GM21528 (cell line): Measurements from ENCODE around the gene STT3B.

Experiments used
- ATAC-seq: cut with Tn5 transposase; IDR thresholded peaks from one replicate; pipeline ENCODE4 v1.9.1; 2021; ENCODE audit warnings: mild to moderate bottlenecking, moderate library complexity; ENCODE audit not compliant: unreplicated experiment, low FRiP score

Gene STT3B

DNA sequence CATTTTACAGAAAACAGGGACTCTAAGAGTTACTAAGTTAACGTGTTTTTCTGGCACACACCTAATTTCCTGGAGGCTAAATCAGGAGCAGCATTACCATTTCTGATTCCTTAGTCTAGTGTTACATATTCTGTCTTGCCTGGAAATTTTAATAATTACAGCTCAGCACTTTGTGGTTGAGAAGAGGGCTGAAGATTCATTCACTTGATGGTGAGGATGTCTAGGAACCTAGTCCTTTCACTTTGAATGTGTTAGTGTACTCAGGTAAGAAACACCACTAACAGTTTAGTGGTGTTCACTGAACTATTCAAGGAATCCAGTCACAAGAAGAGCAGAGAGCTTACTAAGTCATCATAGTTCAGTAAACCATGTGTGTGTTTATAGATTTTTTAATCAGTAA is 102.8 kb downstream of the STT3B start:
- ATAC-seq: no peak

DNA sequence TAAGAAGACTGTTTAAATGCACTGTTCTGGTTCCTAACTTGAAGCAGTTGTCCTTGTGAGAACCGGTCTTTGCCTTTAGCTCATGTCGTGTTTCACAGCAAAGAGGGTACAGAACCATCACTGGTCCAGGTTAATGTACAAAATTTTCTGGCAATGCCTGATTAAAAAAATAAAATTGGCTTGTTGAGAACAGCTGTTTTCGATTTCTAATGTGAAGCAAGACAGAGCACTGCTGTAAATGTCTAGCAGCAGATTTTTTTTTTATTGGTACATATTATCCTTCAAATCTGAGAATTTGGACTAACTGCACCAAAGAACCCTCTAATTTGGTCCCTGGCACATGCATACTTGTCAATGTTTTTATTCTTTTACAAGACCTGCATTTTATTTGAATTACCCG is 103.3 kb downstream of the STT3B start:
- no peak for ATAC-seq

DNA sequence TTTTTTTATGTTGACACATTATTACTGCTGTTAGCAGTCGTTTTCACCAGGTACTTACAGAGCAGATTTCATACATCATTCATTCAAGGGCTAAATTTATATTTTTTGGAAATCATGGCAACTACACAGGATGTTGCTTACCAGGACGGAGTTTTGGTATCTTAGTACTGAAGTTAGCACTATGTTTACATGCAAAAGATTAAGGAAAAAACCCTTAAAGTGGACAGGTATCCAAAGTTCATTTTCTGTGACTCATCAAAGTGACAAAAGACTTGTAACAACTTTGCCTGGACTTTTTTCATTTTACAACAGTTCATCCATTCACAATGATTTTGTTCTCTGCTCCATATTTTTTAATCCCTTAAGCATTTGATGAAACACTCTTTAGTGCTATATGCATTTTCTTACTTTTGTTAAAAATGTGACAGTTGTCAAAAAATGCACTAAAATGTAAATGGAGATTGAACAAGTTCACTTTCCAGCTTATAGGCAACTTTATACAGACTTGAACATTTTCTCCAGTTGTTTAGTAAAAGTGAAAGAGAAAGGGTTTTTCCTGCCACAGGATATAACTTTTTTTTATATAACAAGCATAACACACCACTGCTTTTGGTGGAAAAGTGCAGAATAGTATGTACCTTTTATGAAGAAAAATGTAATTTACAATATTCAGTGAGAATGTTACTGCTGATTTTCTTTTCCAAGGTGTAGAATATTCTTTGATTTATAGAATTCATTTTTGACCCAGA is 104.1 kb downstream of the STT3B start:
- ATAC-seq: no peak

DNA sequence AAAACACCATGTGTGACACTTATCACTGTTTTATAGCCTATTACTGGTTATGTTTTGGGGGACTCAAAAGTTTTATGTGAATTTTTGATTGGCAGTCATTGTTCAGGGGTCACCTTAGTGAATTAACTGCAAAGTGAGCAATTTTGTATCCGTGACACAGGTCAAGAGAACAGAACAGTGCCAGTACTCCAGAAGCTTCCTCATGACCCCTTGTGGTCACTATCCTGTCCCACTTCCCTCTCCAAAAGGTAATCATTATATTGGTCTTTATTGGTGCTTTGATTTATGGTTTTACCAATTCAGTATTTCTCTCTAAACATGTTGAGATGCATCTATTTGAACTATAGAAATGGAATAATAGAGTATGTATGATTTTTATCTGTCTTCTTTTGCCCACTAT is 107.1 kb downstream of the STT3B start:
- no peak for ATAC-seq

DNA sequence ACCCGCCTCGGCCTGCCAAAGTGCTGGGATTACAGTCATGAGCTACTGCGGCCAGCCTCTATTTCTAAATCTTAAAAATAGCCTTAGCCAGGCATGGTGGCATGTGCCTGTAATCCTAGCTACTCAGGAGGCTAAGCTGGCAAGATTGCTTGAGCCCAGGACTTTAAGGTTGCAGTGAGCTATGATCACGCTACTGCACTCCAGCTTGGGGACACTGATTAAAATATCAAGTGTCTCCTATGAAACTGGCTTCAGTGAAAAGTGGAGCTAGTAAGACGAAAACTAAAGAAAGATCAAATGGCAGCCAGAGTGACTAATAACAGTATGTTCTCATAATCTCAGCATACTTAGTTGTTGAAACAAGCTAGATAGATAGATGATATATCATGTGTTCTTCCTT is 112.5 kb downstream of the STT3B start:
- ATAC-seq: no peak

DNA sequence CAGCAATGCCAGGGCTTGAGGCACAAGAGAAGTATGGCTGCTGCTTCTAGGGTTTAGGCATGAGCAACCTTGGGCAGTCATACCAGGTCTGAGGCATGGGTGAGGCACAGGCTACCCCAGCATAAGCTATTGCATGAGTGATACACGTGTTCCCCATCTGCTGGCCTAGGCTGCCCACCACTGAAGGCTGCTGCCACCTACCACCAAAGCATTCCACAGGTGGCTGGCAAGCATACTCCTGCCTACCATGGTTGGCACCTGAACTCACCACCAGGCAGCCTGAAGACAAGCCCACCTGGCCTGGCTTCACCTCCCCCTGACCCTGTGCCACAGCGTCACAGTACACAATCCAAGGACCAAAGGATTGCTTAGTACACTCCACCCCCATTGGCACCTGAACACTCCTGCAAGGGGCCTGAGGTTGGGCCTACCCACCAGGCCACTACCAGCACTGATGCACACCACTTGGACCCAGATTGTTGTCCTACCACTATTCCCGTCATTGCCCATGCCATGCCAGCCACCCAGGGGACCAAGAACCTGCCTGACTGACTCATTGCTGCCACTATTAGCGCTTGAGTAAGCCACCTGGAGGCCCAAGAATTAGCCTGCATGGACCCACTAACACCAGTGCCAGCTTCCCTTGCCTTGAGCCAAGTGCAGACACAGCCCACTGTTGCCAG is 115.7 kb downstream of the STT3B start:
- no peak for ATAC-seq

DNA sequence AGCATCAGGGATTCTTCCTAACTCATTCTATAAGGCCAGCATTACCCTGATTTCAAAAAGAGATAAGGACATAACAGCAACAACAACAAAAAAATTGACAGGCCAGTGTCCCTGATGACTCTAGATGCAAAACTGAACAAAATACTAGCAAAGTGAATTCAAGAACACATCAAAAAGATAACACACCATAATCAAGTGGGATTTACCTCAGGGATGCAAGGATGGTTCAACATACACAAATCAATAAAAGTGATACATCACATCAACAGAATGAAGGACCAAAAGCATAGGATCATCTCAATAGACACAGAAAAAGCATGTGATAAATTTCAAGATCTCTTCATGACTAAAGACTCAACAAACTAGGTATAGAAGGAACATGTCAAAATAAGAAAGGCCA is 119.6 kb downstream of the STT3B start:
- no peak for ATAC-seq

DNA sequence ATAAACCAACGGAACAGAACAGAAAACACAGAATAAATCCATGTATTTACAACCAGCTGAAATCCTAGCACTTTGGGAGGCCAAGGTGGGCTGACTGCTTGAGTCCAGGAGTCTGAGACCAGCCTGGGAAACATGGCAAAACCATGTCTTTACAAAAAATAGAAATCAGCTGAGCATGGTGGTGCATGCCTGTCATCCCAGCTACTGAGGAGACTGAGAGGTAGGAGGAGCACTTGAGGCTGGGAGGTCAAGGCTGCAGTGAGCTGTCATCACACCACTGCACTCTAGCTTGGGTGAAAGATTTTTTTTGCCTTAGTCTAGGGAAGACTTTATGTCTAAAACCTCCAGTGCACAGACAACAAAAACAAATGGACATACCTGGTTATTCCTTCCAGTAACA is 120.7 kb downstream of the STT3B start:
- ATAC-seq: no peak

DNA sequence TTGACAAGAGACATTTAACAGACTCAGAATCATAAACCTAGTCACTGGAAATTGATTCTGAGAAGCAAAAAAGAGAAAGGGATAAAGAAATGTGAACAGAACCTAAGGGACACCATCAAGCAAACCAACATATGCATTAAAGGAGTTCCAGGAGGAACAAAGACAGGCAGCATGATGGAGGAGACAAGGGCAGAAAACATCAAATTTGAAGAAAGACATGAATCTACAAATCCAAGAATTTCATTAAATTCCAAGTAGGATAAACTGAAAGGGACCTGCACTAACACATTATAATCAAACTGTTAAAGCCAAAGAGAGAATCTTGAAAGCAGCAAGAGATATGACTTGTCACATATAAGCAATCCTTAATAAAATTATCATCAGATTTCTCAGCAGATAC is 122.3 kb downstream of the STT3B start:
- ATAC-seq: no peak

DNA sequence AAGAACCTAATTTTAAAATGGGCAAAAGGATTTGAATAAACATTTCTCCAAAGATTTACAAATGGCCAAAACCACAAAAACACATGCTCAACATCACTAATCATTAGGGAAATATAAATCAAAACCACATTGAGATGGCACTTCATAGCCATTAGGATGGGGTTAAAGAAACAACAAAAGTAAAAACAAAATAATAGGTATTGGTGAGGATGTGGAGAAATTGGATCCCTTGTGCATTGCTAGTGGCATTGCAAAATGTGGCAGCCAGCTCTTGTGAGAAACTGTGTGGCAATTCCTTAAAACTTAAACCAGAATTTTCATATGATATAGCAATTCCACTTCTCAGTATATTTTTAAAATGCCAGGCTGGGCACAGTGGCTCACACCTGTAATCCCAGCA is 126.5 kb downstream of the STT3B start:
- ATAC-seq: no peak

DNA sequence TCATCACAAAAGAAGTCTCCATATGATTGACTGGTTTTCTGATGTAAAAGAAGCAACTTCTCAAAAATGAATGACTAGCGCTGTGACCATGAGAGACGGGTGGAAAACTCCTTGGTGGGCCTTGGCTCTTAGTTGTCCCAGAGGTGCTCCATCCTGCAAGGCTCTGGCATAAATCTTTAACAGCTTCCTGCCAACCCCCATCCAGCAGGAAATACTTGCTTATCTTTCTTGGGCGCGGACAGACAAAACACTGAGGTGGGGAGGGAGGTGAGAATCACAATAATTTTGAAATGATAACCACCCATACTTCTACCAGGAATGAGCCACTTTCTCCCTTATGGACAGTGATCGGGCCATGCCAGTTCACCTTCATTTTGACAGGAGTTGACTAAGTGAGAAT is 128.6 kb downstream of the STT3B start:
- no peak for ATAC-seq

DNA sequence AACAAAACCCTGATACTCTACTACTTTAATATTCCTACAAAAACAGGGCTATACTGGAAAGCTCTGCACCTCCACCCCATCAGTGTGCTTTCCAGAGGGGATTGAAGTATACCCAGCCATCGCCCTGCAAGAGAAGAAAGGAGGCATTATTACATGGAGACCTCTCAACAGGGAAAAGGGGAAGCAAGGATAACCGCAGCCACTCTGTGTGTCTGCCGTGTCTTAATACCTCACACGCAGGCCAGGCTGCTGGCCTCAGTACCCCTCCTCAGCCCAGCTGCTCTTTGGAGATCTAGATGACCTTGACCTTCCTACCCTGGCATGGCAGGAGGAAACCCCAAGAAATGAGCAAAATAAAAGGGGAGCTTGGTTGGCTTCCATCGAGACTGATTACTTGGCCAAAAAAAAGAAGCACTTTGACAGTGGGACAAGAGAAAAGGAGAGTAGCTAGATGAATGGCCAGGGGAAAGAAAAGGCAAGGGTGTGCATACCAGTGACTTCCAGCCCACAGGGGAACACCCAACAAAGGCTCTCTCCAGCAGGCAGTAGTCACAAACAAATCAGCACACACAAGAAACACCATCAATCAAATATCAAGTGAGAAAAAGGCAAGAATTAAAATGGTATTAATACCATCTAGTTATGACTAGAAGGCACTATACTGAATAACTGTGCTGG is 129.4 kb downstream of the STT3B start:
- ATAC-seq: no peak

DNA sequence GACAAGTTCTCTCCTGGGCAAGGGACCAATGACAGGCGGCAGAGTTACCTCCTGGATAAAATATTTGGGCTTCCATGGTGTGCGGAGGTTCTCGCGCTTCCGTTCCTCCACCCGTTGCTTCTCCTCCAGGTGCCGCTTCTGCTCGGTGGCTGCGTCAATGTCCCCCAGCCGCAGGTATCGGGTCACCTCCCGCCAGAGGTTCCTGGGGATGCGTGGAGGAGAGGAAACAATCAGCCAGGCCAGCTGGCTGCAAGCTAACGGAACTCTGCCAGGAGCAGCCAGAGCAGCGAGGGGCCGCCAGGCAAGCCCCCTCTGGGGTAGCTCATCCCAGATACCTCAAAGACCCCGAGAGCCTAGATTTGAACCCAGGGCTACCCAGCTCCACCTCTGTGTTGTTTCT is 131.3 kb downstream of the STT3B start:
- ATAC-seq: no peak

DNA sequence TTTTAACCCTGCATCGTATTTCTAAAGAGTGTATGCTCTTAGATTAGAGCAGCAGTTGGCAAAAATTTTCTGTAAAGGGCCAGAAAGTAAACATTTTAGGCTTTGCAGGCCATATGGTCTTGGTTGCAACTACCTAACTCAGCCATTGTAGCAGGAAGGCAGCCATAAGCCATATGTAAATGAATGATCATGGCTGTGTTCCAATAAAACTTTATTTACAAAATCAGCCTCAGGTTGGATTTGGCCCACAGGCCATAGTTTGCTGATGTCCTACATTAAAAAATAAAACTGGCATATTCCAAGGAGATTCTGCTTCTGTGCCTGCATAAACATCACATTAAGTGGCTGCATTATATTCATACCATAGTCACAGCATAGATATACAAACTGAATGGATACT is 134.9 kb downstream of the STT3B start:
- no peak for ATAC-seq

DNA sequence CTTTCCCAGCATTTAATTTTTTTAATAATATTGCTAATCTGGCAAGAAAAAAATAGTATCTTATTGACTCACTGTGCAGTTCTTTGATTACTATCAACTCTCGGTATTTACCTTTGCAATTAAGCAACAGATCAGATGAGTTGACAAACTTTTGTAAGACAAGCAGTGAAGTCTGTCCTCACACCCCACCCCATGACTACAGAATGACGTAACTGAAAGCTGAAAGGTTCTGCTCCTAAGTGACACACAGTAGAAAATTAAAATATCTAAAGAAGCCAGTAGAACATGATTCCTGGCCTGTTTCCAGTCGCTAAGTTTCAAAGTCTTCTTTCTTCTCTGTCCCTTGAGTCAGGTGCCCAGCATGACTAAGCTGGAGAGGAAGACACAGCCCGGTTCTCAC is 135.5 kb downstream of the STT3B start:
- no peak for ATAC-seq

DNA sequence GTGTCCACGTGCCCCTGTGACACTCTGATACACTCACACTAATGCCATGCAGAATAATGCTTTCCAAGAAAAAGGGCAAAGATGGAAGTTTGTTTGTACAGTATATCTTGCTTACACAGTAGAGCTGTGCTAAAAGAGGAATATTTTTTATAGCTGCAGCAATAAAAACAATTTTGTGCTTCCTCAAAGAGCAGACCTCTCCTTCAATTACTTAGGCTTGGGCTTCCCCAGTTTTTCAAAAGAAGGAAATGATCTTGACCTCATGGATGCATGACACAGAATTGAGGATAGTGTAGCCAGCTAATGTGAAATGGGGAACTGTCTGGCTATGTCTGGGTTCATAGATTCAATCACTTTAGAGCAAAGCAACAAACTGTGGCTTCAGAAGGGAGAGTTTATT is 137.4 kb downstream of the STT3B start:
- ATAC-seq: no peak

DNA sequence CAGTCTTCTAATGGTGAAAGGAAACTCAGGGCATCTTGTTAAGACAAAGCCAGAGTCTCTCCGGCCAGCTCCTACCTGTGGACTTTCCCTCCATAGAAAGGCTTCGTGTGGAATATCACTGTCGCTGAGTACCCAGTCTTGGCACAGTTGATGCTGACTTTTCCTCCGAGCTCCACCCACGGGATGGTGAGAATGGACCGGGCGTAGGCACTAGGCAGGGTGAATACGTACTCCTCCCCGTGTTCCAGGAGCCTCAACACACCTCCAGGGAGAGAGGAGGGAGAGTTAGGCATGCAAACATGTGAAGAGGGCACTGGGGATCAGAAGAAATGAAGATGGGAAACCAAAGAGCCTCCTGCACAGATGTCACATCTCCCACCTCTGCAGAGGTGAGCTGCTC is 138.0 kb downstream of the STT3B start:
- no peak for ATAC-seq

DNA sequence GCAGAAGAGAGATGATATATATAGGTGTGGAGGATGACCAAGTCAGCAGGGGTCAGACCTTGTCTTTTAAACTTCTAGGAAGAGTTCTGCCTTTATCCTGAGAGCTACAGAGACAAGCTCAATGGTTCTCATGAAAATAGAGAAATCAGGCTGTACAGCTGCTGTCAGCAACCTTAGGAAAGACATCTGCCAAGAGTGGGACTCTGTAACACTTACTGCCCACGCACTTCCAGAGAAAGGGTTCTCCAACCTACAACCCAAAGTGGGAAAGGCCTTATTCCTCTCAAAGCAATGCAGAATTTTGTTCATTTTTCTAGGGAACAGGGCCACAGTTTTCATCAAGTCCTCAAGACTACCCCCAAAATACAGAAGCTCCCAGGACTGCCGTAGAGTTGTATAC is 138.7 kb downstream of the STT3B start:
- ATAC-seq: no peak

DNA sequence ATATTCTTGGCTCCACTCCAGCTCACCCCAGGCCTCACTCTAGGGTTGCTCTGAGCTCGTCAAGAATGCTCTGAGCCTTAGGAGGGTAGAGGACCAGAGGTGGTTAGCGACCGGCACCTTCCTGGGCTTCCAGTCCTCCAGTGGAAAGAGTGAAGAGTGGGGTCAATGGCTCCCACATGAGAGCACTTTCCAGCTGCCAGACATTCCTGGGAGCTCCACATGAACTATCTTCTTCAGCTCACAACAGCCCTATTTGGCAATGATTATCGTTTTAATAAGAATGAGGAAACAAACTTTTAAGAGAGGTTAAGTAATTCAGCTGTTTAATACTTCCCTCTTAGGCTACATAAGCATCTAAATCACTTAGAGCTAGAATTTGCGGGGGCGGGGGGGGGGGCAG is 139.3 kb downstream of the STT3B start:
- ATAC-seq: no peak

DNA sequence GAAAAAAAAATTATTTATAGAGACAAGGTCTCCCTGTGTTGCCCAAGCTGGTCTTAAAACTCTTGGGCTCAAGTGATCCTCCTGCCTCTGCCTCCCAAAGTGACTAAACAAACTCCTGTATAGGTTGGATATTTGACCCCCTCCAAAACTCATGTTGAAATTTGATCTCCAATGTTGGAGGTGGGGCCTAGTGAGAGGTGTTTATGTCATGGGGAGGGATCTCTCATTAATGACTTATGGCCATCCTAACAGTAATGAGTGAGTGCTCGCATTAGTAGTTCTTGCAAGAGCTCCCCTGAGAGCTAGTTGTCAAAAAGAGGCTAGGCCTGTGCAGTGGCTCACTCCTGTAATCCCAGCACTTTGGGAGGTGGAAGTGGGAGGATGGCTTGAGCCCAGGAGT is 141.2 kb downstream of the STT3B start:
- no peak for ATAC-seq

DNA sequence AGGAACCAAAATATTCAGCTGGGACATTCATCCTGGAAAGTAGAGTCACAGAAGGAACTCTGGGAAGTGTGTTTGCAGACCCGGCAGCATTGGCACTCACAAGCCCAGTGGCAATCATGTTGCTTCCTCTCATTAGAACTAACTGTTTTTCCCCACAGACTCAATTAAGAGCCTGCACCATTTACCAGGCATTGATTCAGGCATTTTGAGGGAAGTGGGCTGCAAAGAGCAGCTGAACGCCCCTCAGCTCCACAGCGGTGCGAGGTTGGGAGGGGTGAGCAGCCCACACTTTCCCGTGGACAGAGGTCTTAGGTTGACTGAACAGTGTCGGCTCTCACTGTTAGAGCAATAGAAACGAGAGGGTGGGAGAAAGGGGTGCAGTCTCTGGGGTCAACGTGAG is 143.8 kb downstream of the STT3B start:
- no peak for ATAC-seq
